ENCODE results near the gene KIAA0232.

GRCh38 chr4:6740347-6740746 is 42.2 kb upstream of the KIAA0232 start:
- no peak for TF ChIP-seq CTCF (IDR thresholded peaks at IDR 0.05)
- TF ChIP-seq POLR2A (IDR thresholded peaks at IDR 0.05), result no peak
